ENCODE measurements around the gene TMEM120A. TPM values are rescaled to one million over a fixed set of nuclear protein-coding genes. Genes with fewer than 3 reads are reported as not detected.

The TMEM120A gene
- total RNA-seq, 1 experiment from 2014 or later = 71.0 TPM

DNA sequence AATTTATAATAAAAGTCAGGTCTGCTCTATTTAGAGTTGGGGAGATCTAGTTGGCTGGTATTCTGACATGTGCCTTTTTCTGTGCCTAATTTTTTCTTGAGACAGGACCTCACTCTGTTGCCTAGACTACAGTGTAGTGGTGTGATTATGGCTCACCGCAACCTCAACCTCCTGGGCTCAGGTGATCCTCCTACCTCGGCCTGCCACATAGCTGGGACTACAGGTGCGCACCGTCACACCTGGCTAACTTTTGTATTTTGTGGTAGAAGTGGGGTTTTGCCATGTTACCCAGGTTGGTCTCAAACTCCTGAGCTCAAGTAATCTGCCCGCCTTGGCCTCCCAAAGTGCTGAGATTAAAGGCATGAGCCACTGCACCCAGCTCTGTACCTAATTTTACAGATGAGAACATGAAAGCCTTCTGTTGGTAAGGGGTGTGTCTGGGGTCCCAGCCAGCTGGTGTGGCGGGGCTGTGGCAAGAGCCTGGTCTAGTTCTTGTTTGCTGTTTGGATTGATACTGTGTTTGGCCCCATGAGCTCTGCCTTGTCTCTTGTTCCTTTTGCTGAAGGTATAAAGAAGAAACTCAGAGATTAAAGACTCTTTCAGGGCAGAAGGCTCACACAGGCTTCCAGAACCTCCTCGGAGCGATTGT lies 48.1 kb downstream of the TMEM120A start:
- intact Hi-C loops (cut with micrococcal nuclease; ENCODE audit: unreplicated experiment) = no loop called here
- no peaks in the 10 kb centered on the region for H3K9me3 ChIP-seq (ENCODE audit: control insufficient read depth, insufficient read depth, low read depth, low read length)
- no TSS peak for BruUV-seq (replicated peaks)
- DNase-seq (ENCODE audit: low read depth, low spot score) (no peak), ATAC-seq (no peak)
- no peak overlapping the region for H3K4me3 ChIP-seq (ENCODE audit: low read depth in 2 of 2, low read length in 2 of 2)
- ChIA-PET CTCF (no interaction called here), POLR2A (no interaction called here)
- no peaks in the 10 kb centered on the region for H3K36me3 ChIP-seq (ENCODE audit: control insufficient read depth, insufficient read depth, low read length)
- TF ChIP-seq TCF7L2 (IDR thresholded peaks at IDR 0.05; ENCODE audit: low read depth, low read length) (no peak), POLR2AphosphoS5 (IDR thresholded peaks at IDR 0.05; ENCODE audit: low read depth, low read length) (no peak), SIN3A (IDR thresholded peaks at IDR 0.05; ENCODE audit: borderline replicate concordance, insufficient read depth, low read depth, low read length) (no peak)
- TF ChIP-seq, protein P1, sequence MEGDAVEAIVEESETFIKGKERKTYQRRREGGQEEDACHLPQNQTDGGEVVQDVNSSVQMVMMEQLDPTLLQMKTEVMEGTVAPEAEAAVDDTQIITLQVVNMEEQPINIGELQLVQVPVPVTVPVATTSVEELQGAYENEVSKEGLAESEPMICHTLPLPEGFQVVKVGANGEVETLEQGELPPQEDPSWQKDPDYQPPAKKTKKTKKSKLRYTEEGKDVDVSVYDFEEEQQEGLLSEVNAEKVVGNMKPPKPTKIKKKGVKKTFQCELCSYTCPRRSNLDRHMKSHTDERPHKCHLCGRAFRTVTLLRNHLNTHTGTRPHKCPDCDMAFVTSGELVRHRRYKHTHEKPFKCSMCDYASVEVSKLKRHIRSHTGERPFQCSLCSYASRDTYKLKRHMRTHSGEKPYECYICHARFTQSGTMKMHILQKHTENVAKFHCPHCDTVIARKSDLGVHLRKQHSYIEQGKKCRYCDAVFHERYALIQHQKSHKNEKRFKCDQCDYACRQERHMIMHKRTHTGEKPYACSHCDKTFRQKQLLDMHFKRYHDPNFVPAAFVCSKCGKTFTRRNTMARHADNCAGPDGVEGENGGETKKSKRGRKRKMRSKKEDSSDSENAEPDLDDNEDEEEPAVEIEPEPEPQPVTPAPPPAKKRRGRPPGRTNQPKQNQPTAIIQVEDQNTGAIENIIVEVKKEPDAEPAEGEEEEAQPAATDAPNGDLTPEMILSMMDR (IDR thresholded peaks at IDR 0.05) = no peak
- TF ChIP-seq, protein P2, sequence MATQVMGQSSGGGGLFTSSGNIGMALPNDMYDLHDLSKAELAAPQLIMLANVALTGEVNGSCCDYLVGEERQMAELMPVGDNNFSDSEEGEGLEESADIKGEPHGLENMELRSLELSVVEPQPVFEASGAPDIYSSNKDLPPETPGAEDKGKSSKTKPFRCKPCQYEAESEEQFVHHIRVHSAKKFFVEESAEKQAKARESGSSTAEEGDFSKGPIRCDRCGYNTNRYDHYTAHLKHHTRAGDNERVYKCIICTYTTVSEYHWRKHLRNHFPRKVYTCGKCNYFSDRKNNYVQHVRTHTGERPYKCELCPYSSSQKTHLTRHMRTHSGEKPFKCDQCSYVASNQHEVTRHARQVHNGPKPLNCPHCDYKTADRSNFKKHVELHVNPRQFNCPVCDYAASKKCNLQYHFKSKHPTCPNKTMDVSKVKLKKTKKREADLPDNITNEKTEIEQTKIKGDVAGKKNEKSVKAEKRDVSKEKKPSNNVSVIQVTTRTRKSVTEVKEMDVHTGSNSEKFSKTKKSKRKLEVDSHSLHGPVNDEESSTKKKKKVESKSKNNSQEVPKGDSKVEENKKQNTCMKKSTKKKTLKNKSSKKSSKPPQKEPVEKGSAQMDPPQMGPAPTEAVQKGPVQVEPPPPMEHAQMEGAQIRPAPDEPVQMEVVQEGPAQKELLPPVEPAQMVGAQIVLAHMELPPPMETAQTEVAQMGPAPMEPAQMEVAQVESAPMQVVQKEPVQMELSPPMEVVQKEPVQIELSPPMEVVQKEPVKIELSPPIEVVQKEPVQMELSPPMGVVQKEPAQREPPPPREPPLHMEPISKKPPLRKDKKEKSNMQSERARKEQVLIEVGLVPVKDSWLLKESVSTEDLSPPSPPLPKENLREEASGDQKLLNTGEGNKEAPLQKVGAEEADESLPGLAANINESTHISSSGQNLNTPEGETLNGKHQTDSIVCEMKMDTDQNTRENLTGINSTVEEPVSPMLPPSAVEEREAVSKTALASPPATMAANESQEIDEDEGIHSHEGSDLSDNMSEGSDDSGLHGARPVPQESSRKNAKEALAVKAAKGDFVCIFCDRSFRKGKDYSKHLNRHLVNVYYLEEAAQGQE (IDR thresholded peaks at IDR 0.05; ENCODE audit: insufficient read depth in 1 of 2, low read depth in 2 of 2, low read length in 1 of 2) = no peak
- no peaks in the 10 kb centered on the region for H3K27me3 ChIP-seq (ENCODE audit: control insufficient read depth, insufficient read depth, low read length)
- in situ Hi-C loops (cut with HindIII; ENCODE audit: low pct_unique_long_range_greater_than_20kb, low sequenced_read_pairs) = no loop called here
- H3K4me1 ChIP-seq (ENCODE audit: control insufficient read depth, insufficient read depth, low read length) = no peaks in the 10 kb centered on the region
- no peak overlapping the region for H3K27ac ChIP-seq (ENCODE audit: low read length)

DNA sequence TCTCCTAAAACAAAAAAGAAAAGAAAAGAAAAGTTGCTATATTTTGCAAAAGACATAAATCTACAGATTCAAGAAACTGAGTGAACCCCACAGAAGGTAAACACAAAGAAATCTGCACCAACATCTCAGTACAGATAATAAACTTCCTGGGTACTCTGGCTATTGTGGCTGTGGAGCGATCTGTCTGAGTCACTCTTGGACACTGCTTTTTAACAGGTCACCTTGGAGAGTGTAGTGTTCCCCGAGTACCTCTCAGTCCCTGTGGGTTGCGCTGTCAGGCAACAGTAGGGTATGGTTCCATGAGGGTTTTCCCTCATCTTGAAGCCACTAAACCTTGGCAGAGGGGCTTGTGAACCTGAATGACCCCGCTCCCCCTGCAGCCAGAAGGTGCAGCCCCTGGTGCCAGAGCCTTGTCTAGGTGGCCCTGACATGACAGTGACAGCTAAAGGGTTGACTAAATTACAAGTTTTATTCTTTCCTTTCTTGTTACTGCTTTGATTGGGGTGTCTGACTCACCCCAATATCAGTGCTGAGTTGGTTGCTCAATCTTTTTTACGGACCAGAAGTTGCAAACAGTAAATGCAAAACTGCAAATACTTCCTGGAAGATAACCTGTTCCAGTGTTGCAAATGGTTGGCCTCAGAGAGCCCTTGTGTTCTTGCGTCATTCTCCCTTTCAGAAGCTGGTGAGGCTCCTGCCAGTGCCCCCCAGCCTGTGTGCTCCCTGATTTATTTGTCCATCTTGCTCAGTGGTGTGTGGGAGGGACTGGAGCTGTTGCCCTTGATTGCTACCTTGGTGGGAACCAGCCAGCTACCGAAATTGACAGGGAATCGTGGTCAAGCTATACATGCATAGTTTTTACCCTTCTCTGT lies 48.9 kb downstream of the TMEM120A start:
- intact Hi-C loops (cut with micrococcal nuclease; ENCODE audit: unreplicated experiment) = no loop called here
- H3K9me3 ChIP-seq (ENCODE audit: control insufficient read depth, insufficient read depth, low read depth, low read length) = no peaks in the 10 kb centered on the region
- CTCF ChIA-PET = no interaction called here

More for the DNA sequence above, 48.9 kb downstream of the TMEM120A start:
- Histone ChIP-seq H3K27me3 (ENCODE audit: control insufficient read depth, insufficient read depth, low read length) (no peaks in the 10 kb centered on the region), H3K36me3 (ENCODE audit: control insufficient read depth, insufficient read depth, low read length) (no peaks in the 10 kb centered on the region), H3K4me3 (ENCODE audit: low read depth in 2 of 2, low read length in 2 of 2) (no peak overlapping the region), H3K27ac (ENCODE audit: low read length) (no peak overlapping the region), H3K4me1 (ENCODE audit: control insufficient read depth, insufficient read depth, low read length) (no peaks in the 10 kb centered on the region)
- in situ Hi-C loops (cut with HindIII; ENCODE audit: low pct_unique_long_range_greater_than_20kb, low sequenced_read_pairs) = no loop called here
- TF ChIP-seq POLR2AphosphoS5 (IDR thresholded peaks at IDR 0.05; ENCODE audit: low read depth, low read length) (no peak), SIN3A (IDR thresholded peaks at IDR 0.05; ENCODE audit: borderline replicate concordance, insufficient read depth, low read depth, low read length) (no peak), TCF7L2 (IDR thresholded peaks at IDR 0.05; ENCODE audit: low read depth, low read length) (no peak)
- TF ChIP-seq, protein P1 (IDR thresholded peaks at IDR 0.05) = no peak
- TF ChIP-seq, protein P2 (IDR thresholded peaks at IDR 0.05; ENCODE audit: insufficient read depth in 1 of 2, low read depth in 2 of 2, low read length in 1 of 2) = no peak
- BruUV-seq (replicated peaks) = no TSS peak
- ATAC-seq = no peak
- no peak for DNase-seq (ENCODE audit: low read depth, low spot score)
- POLR2A ChIA-PET = no interaction called here

All from Panc1 (cell line).